Naive thymus-derived CD4-positive, alpha-beta T cell (primary cell): ENCODE results near the gene RBMS3. TPM values are rescaled to one million over a fixed set of nuclear protein-coding genes. Genes with fewer than 3 reads are reported as not detected.

ENCODE experiments used
- ATAC-seq: fragments of 150-1000 bp; cut with Tn5 transposase; 2 replicates; pipeline ENCODE4 v1.10.0; 2021; ENCODE audit warnings: mild to moderate bottlenecking, moderate library complexity
- CTCF ChIA-PET: fragments of 350-600 bp; sonication (Branson Sonifier 250); formaldehyde crosslinking; loops from one replicate; lab custom pipeline; 2021; ENCODE audit warnings: antibody characterized with exemption; lab: Charles Lee
- POLR2A ChIA-PET: fragments of 350-600 bp; sonication (Branson Sonifier 250); formaldehyde crosslinking; loops from one replicate; lab custom pipeline; 2021; ENCODE audit warnings: antibody characterized with exemption, inconsistent platforms; lab: Charles Lee
- DNase-seq, 9 donors: peaks; one replicate each; pipeline versions ENCODE4 v3.0.0 to v3.0.0-alpha.2; 2020 to 2022; ENCODE audit warnings: mixed read lengths in 1 of 9
- H3K27ac ChIP-seq: one replicate; pipeline ENCODE4 v1.7.0; 2013; ENCODE audit warnings: mild to moderate bottlenecking, low read depth, low read length, moderate library complexity
- H3K27me3 ChIP-seq, 2 donors: one replicate each; pipeline ENCODE4 v1.7.0; 2013; ENCODE audit warnings: low read length in 2 of 2, mild to moderate bottlenecking in 2 of 2, moderate library complexity in 2 of 2; ENCODE audit not compliant: control insufficient read depth in 2 of 2, insufficient read depth in 2 of 2
- H3K36me3 ChIP-seq, 3 experiments: 1 replicate in 2 of 3; 2 replicates in 1 of 3; pipeline ENCODE4 v1.7.0; 2013; ENCODE audit warnings: low read length in 3 of 3, mild to moderate bottlenecking in 3 of 3, moderate library complexity in 1 of 3; ENCODE audit not compliant: insufficient read depth in 3 of 3, control insufficient read depth in 2 of 3
- H3K4me1 ChIP-seq, 2 donors: one replicate each; pipeline ENCODE4 v1.7.0; 2013; ENCODE audit warnings: low read length in 2 of 2, mild to moderate bottlenecking in 2 of 2, moderate library complexity in 1 of 2; ENCODE audit not compliant: control insufficient read depth in 2 of 2, insufficient read depth in 2 of 2
- H3K4me3 ChIP-seq: 2 replicates; pipeline ENCODE4 v1.7.0; 2013; ENCODE audit warnings: mild to moderate bottlenecking, low read length
- H3K9me3 ChIP-seq, 3 experiments: 1 replicate in 2 of 3; 2 replicates in 1 of 3; pipeline ENCODE4 v1.7.0; 2013; ENCODE audit warnings: low read length in 3 of 3; ENCODE audit not compliant: control insufficient read depth in 2 of 3
- H3K27ac Mint-ChIP-seq, 9 donors: one replicate each; pipeline ENCODE4 v1.8.0; 2020 to 2022; ENCODE audit warnings: mixed read lengths in 9 of 9, mild to moderate bottlenecking in 8 of 9, moderate library complexity in 5 of 9, inconsistent platforms in 2 of 9
- H3K27me3 Mint-ChIP-seq, 5 donors: one replicate each; pipeline ENCODE4 v1.8.0; 2021 to 2022; ENCODE audit warnings: mixed read lengths in 5 of 5, mild to moderate bottlenecking in 1 of 5
- H3K36me3 Mint-ChIP-seq, 5 donors: one replicate each; pipeline ENCODE4 v1.8.0; 2020 to 2022; ENCODE audit warnings: mixed read lengths in 5 of 5, mild to moderate bottlenecking in 3 of 5, inconsistent platforms in 1 of 5
- H3K4me1 Mint-ChIP-seq, 7 donors: one replicate each; pipeline ENCODE4 v1.8.0; 2020 to 2022; ENCODE audit warnings: mixed read lengths in 7 of 7, mild to moderate bottlenecking in 3 of 7, inconsistent platforms in 1 of 7
- H3K4me3 Mint-ChIP-seq, 10 donors: one replicate each; pipeline ENCODE4 v1.8.0; 2020 to 2022; ENCODE audit warnings: mild to moderate bottlenecking in 10 of 10, mixed read lengths in 10 of 10, moderate library complexity in 6 of 10, inconsistent platforms in 2 of 10
- H3K9me3 Mint-ChIP-seq, 11 donors: one replicate each; pipeline ENCODE4 v1.8.0; 2020 to 2022; ENCODE audit warnings: mixed read lengths in 11 of 11, mild to moderate bottlenecking in 4 of 11, inconsistent platforms in 1 of 11, moderate library complexity in 1 of 11
- intact Hi-C, 2 donors: fragments of 100-400 bp; cut with micrococcal nuclease; formaldehyde crosslinking; loops; one replicate each; pipeline ENCODE4 v1.15.1; 2023
- polyA plus RNA-seq, 2 donors: library from polyadenylated mRNA; unstranded; fragments of 300-500 nt; fragmentation: Illumina TruSeq; gene quantifications; one replicate each; pipeline ENCODE4 v1.2.3, GENCODE V29; 2021
- total RNA-seq, 6 experiments: library from RNA in 5 of 6; stranded (reverse) in 5 of 6; gene quantifications; 1 replicate in 5 of 6; 2 replicates in 1 of 6; pipeline ENCODE4 v1.2.3 and lab custom pipeline; 2021 to 2026

Gene RBMS3
- total and polyA plus RNA-seq, 7 experiments from 2014 or later = 0.15 to 4.9 (median 0.49) TPM

- Histone ChIP-seq H3K27ac (no peak overlapping the region), H3K36me3 (no peaks in the 10 kb centered on the region), H3K27me3 (no peaks in the 10 kb centered on the region), H3K4me3 (no peak overlapping the region), H3K9me3 (no peaks in the 10 kb centered on the region), H3K4me1 (no peaks in the 10 kb centered on the region)
- no peak overlapping the region for H3K27ac Mint-ChIP-seq
- H3K36me3 Mint-ChIP-seq = peaks cover 0 to 3% (median 0%) of the 10 kb centered on the region in 5 donors
- H3K9me3 Mint-ChIP-seq = peaks cover 0 to 6% (median 0%) of the 10 kb centered on the region in 11 donors
- ChIA-PET CTCF (no interaction called here), POLR2A (no interaction called here)
- peak overlapping the region in 1 of 10 donors; percentile 32 for H3K4me3 Mint-ChIP-seq
- DNase-seq (no peak), ATAC-seq (no peak)
- H3K27me3 Mint-ChIP-seq = peaks cover 0 to under 1% (median 0%) of the 10 kb centered on the region in 5 donors
- intact Hi-C loops = no loop called here
- H3K4me1 Mint-ChIP-seq = peaks cover 0 to 12% (median 7%) of the 10 kb centered on the region in 7 donors
Observed at GRCh38 chr3:29301332-29302019, 20.6 kb downstream of the RBMS3 start.

GRCh38 chr3:29302619-29303018, 21.7 kb downstream of the RBMS3 start:
- Histone ChIP-seq H3K4me3 (no peak overlapping the region), H3K36me3 (no peaks in the 10 kb centered on the region), H3K27me3 (no peaks in the 10 kb centered on the region), H3K27ac (no peak overlapping the region), H3K4me1 (no peaks in the 10 kb centered on the region), H3K9me3 (no peaks in the 10 kb centered on the region)
- H3K4me1 Mint-ChIP-seq = peaks cover 0 to 12% (median 7%) of the 10 kb centered on the region in 7 donors
- DNase-seq (no peak), ATAC-seq (no peak)
- ChIA-PET CTCF (no interaction called here), POLR2A (no interaction called here)
- H3K4me3 Mint-ChIP-seq = no peak overlapping the region
- intact Hi-C loops = no loop called here
- H3K27ac Mint-ChIP-seq = no peak overlapping the region
- H3K9me3 Mint-ChIP-seq = peaks cover 0 to 6% (median 0%) of the 10 kb centered on the region in 11 donors
- H3K27me3 Mint-ChIP-seq = peaks cover 0 to 6% (median 0%) of the 10 kb centered on the region in 5 donors
- H3K36me3 Mint-ChIP-seq = peaks cover 0 to 3% (median 0%) of the 10 kb centered on the region in 5 donors

- Histone ChIP-seq H3K4me1 (no peaks in the 10 kb centered on the region), H3K9me3 (no peaks in the 10 kb centered on the region), H3K27ac (no peak overlapping the region), H3K36me3 (no peaks in the 10 kb centered on the region), H3K4me3 (no peak overlapping the region), H3K27me3 (no peaks in the 10 kb centered on the region)
- Mint-ChIP-seq H3K27ac (no peak overlapping the region), H3K4me3 (no peak overlapping the region), H3K36me3 (peaks cover 0 to 3% (median 0%) of the 10 kb centered on the region in 5 donors), H3K4me1 (no peaks in the 10 kb centered on the region), H3K9me3 (peaks cover 0 to 6% (median 0%) of the 10 kb centered on the region in 11 donors), H3K27me3 (peaks cover 0 to 6% (median 0%) of the 10 kb centered on the region in 5 donors)
- intact Hi-C loops = no loop called here
- CTCF ChIA-PET = no interaction called here
- DNase-seq (no peak), ATAC-seq (no peak)
- POLR2A ChIA-PET = no interaction called here
Observed at GRCh38 chr3:29307295-29307694, 26.4 kb downstream of the RBMS3 start.

- Mint-ChIP-seq H3K27ac (no peak overlapping the region), H3K4me1 (no peaks in the 10 kb centered on the region), H3K36me3 (no peaks in the 10 kb centered on the region), H3K4me3 (no peak overlapping the region), H3K27me3 (peaks cover 0 to 12% (median 0%) of the 10 kb centered on the region in 5 donors), H3K9me3 (peaks cover 0 to 6% (median 0%) of the 10 kb centered on the region in 11 donors)
- no peaks in the 10 kb centered on the region for H3K27me3 ChIP-seq
- H3K4me1 ChIP-seq = no peaks in the 10 kb centered on the region
- no peak for ATAC-seq
- intact Hi-C loops = no loop called here
- CTCF ChIA-PET = no interaction called here
- no peaks in the 10 kb centered on the region for H3K9me3 ChIP-seq
- DNase-seq = no peak
- POLR2A ChIA-PET = no interaction called here
- no peaks in the 10 kb centered on the region for H3K36me3 ChIP-seq
- no peak overlapping the region for H3K4me3 ChIP-seq
- no peak overlapping the region for H3K27ac ChIP-seq
Observed at GRCh38 chr3:29310865-29311264, 30.0 kb downstream of the RBMS3 start.

- no peak overlapping the region for H3K27ac Mint-ChIP-seq
- POLR2A ChIA-PET = no interaction called here
- no peak for DNase-seq
Observed at GRCh38 chr3:29311795-29312194, 30.9 kb downstream of the RBMS3 start.

GRCh38 chr3:29312395-29312794, 31.5 kb downstream of the RBMS3 start:
- Histone ChIP-seq H3K27me3 (no peaks in the 10 kb centered on the region), H3K9me3 (no peaks in the 10 kb centered on the region), H3K4me1 (no peaks in the 10 kb centered on the region), H3K36me3 (no peaks in the 10 kb centered on the region), H3K27ac (no peak overlapping the region), H3K4me3 (no peak overlapping the region)
- no peaks in the 10 kb centered on the region for H3K4me1 Mint-ChIP-seq
- peaks cover 0 to 9% (median 0%) of the 10 kb centered on the region in 5 donors for H3K27me3 Mint-ChIP-seq
- ChIA-PET POLR2A (no interaction called here), CTCF (no interaction called here)
- intact Hi-C loops = no loop called here
- H3K27ac Mint-ChIP-seq = no peak overlapping the region
- no peak overlapping the region for H3K4me3 Mint-ChIP-seq
- ATAC-seq (no peak), DNase-seq (no peak)
- no peaks in the 10 kb centered on the region for H3K36me3 Mint-ChIP-seq
- peaks cover 0 to 6% (median 0%) of the 10 kb centered on the region in 11 donors for H3K9me3 Mint-ChIP-seq

More at GRCh38 chr3:29311795-29312194, 30.9 kb downstream of the RBMS3 start:
- no peaks in the 10 kb centered on the region for H3K27me3 ChIP-seq
- H3K36me3 ChIP-seq = no peaks in the 10 kb centered on the region
- no peak overlapping the region for H3K27ac ChIP-seq
- H3K9me3 ChIP-seq = no peaks in the 10 kb centered on the region
- Mint-ChIP-seq H3K4me1 (no peaks in the 10 kb centered on the region), H3K36me3 (no peaks in the 10 kb centered on the region), H3K9me3 (peaks cover 0 to 6% (median 0%) of the 10 kb centered on the region in 11 donors), H3K4me3 (no peak overlapping the region), H3K27me3 (peaks cover 0 to 11% (median 0%) of the 10 kb centered on the region in 5 donors)
- ATAC-seq = no peak
- intact Hi-C loops = no loop called here
- CTCF ChIA-PET = no interaction called here
- H3K4me1 ChIP-seq = no peaks in the 10 kb centered on the region
- H3K4me3 ChIP-seq = no peak overlapping the region

- no peak overlapping the region for H3K4me3 ChIP-seq
- H3K4me1 ChIP-seq = no peaks in the 10 kb centered on the region
- Mint-ChIP-seq H3K4me3 (no peak overlapping the region), H3K36me3 (no peaks in the 10 kb centered on the region), H3K27ac (no peak overlapping the region), H3K27me3 (peaks cover 0 to 9% (median 0%) of the 10 kb centered on the region in 5 donors), H3K4me1 (no peaks in the 10 kb centered on the region), H3K9me3 (peaks cover 0 to 6% (median 0%) of the 10 kb centered on the region in 11 donors)
- no peak overlapping the region for H3K27ac ChIP-seq
- POLR2A ChIA-PET = no interaction called here
- no peaks in the 10 kb centered on the region for H3K27me3 ChIP-seq
- ATAC-seq = no peak
- intact Hi-C loops = no loop called here
- no peaks in the 10 kb centered on the region for H3K9me3 ChIP-seq
- CTCF ChIA-PET = no interaction called here
- H3K36me3 ChIP-seq = no peaks in the 10 kb centered on the region
- DNase-seq = no peak
Observed at GRCh38 chr3:29312960-29313452, 32.1 kb downstream of the RBMS3 start.
